BE2C (cell line): ENCODE results near the gene CD72.

Experiments used
- DNase-seq: peaks from one replicate; pipeline ENCODE4 v3.0.0-alpha.2; 2020
- H3K27me3 ChIP-seq: fragments of 250-450 bp; sonication (Bioruptor Pico); 2 replicates; pipeline ENCODE4 v1.5.1; 2020; ENCODE audit warnings: mild to moderate bottlenecking
- H3K36me3 ChIP-seq: fragments of 250-450 bp; sonication (Bioruptor Pico); 2 replicates; pipeline ENCODE4 v1.5.1; 2020; ENCODE audit warnings: mild to moderate bottlenecking
- H3K4me1 ChIP-seq: fragments of 250-450 bp; sonication (Bioruptor Pico); 2 replicates; pipeline ENCODE4 v1.5.1; 2020
- H3K4me3 ChIP-seq: 2 replicates; pipeline ENCODE4 v1.5.1; 2011; ENCODE audit warnings: low read depth, low read length
- H3K9me3 ChIP-seq: fragments of 250-450 bp; sonication (Bioruptor Pico); 2 replicates; pipeline ENCODE4 v1.5.1; 2020
- CTCF ChIP-seq: IDR thresholded peaks from 2 replicates; pipeline ENCODE4 v1.5.1; 2012; ENCODE audit warnings: mild to moderate bottlenecking, low read depth, low read length

CD72 gene

GRCh38 chr9:35636135-35636876 is 18.1 kb upstream of the CD72 start:
- Histone ChIP-seq H3K27me3 (no peaks in the 10 kb centered on the region; the same call in 1 of the 2 replicates), H3K4me3 (no peak overlapping the region), H3K4me1 (no peaks in the 10 kb centered on the region), H3K9me3 (no peaks in the 10 kb centered on the region), H3K36me3 (no peaks in the 10 kb centered on the region)
- no peak for DNase-seq
- no peak for TF ChIP-seq CTCF

- H3K4me3 ChIP-seq = no peak overlapping the region
- H3K4me1 ChIP-seq = no peaks in the 10 kb centered on the region
- H3K27me3 ChIP-seq = no peaks in the 10 kb centered on the region; the same call in 1 of the 2 replicates
- no peak for DNase-seq
- H3K36me3 ChIP-seq = no peaks in the 10 kb centered on the region
- H3K9me3 ChIP-seq = no peaks in the 10 kb centered on the region
- no peak for TF ChIP-seq CTCF
Measured at GRCh38 chr9:35635730-35636129, 17.5 kb upstream of the CD72 start.

GRCh38 chr9:35629597-35629996 is 11.4 kb upstream of the CD72 start:
- Histone ChIP-seq H3K4me1 (no peaks in the 10 kb centered on the region), H3K36me3 (no peaks in the 10 kb centered on the region), H3K9me3 (no peaks in the 10 kb centered on the region), H3K4me3 (no peak overlapping the region), H3K27me3 (no peaks in the 10 kb centered on the region; the same call in 1 of the 2 replicates)
- no peak for DNase-seq
- TF ChIP-seq CTCF = no peak

GRCh38 chr9:35628389-35628991 is 10.3 kb upstream of the CD72 start:
- no peak for TF ChIP-seq CTCF
- DNase-seq = no peak

GRCh38 chr9:35627575-35627974 is 9.4 kb upstream of the CD72 start:
- H3K36me3 ChIP-seq = no peaks in the 10 kb centered on the region
- TF ChIP-seq CTCF = no peak
- no peak overlapping the region for H3K4me3 ChIP-seq
- no peaks in the 10 kb centered on the region for H3K4me1 ChIP-seq
- no peaks in the 10 kb centered on the region for H3K27me3 ChIP-seq
- no peaks in the 10 kb centered on the region for H3K9me3 ChIP-seq
- DNase-seq = no peak

More at GRCh38 chr9:35628389-35628991, 10.3 kb upstream of the CD72 start:
- Histone ChIP-seq H3K4me3 (no peak overlapping the region), H3K9me3 (no peaks in the 10 kb centered on the region), H3K27me3 (no peaks in the 10 kb centered on the region), H3K36me3 (no peaks in the 10 kb centered on the region), H3K4me1 (no peaks in the 10 kb centered on the region)

- Histone ChIP-seq H3K27me3 (peaks cover 6% of the 10 kb centered on the region), H3K4me1 (no peaks in the 10 kb centered on the region), H3K9me3 (no peaks in the 10 kb centered on the region), H3K4me3 (no peak overlapping the region), H3K36me3 (no peaks in the 10 kb centered on the region)
- no peak for TF ChIP-seq CTCF
- DNase-seq = no peak
Measured at GRCh38 chr9:35619800-35620158, 1.6 kb upstream of the CD72 start.
